GM12892 (cell line): ENCODE data around the gene LPIN3.

ENCODE experiments used
- DNase-seq: peaks from one replicate; pipeline ENCODE4 v3.0.0; 2011; ENCODE audit not compliant: insufficient read length
- FAIRE-seq: peaks from 2 replicates; lab custom pipeline; 2011; peaks lifted over from hg19 to GRCh38; lab: Jason Lieb, UNC
- POLR2A ChIP-seq: IDR thresholded peaks from 2 replicates; pipeline ENCODE4 v1.6.1; 2011; ENCODE audit warnings: low read depth, low read length, control low read depth
- POLR2AphosphoS5 ChIP-seq: IDR thresholded peaks from 2 replicates; pipeline ENCODE4 v1.6.1; 2011; ENCODE audit warnings: low read depth, low read length, control low read depth
- TAF1 ChIP-seq: IDR thresholded peaks from 2 replicates; pipeline ENCODE4 v1.6.1; 2011; ENCODE audit warnings: low read depth, mild to moderate bottlenecking, control low read depth, low read length, borderline replicate concordance

LPIN3 gene

GRCh38 chr20:41377275-41377674 lies 36.7 kb downstream of the LPIN3 start:
- DNase-seq = no peak
- FAIRE-seq = no peak

GRCh38 chr20:41379551-41379950 lies 38.9 kb downstream of the LPIN3 start:
- FAIRE-seq = no peak
- DNase-seq = no peak
- TF ChIP-seq TAF1 (no peak), POLR2A (no peak)

More at GRCh38 chr20:41377275-41377674, 36.7 kb downstream of the LPIN3 start:
- TF ChIP-seq TAF1 (no peak), POLR2AphosphoS5 (no peak), POLR2A (no peak)

GRCh38 chr20:41380551-41381193 lies 40.1 kb downstream of the LPIN3 start:
- DNase-seq = no peak
- FAIRE-seq = no peak

GRCh38 chr20:41382791-41383305 lies 42.2 kb downstream of the LPIN3 start:
- TF ChIP-seq TAF1 = no peak
- TF ChIP-seq POLR2AphosphoS5 = no peak
- no peak for TF ChIP-seq POLR2A
- FAIRE-seq = no peak
- no peak for DNase-seq

More at GRCh38 chr20:41380551-41381193, 40.1 kb downstream of the LPIN3 start:
- TF ChIP-seq TAF1 (no peak), POLR2AphosphoS5 (no peak)

- no peak for FAIRE-seq
These were observed 46.1 kb downstream of the LPIN3 start for GRCh38 chr20:41386502-41387427.

GRCh38 chr20:41387444-41387851 lies 46.8 kb downstream of the LPIN3 start:
- TF ChIP-seq TAF1 (no peak), POLR2AphosphoS5 (no peak), POLR2A (no peak)
- DNase-seq = no peak
- FAIRE-seq = no peak

More at GRCh38 chr20:41386502-41387427, 46.1 kb downstream of the LPIN3 start:
- no peak for DNase-seq
- TF ChIP-seq POLR2AphosphoS5 = no peak

- no peak for TF ChIP-seq TAF1
- no peak for TF ChIP-seq POLR2AphosphoS5
- no peak for TF ChIP-seq POLR2A
- DNase-seq (no peak), FAIRE-seq (no peak)
These were observed 50.3 kb downstream of the LPIN3 start for GRCh38 chr20:41390889-41391288.

- no peak for TF ChIP-seq POLR2A
- no peak for TF ChIP-seq TAF1
- TF ChIP-seq POLR2AphosphoS5 = no peak
- FAIRE-seq (no peak), DNase-seq (no peak)
These were observed 51.0 kb downstream of the LPIN3 start for GRCh38 chr20:41391587-41392001.

GRCh38 chr20:41392295-41392694 lies 51.7 kb downstream of the LPIN3 start:
- DNase-seq (no peak), FAIRE-seq (no peak)
- TF ChIP-seq POLR2AphosphoS5 (no peak), TAF1 (no peak), POLR2A (no peak)

- TF ChIP-seq TAF1 (no peak), POLR2A (no peak), POLR2AphosphoS5 (no peak)
- DNase-seq = no peak
- no peak for FAIRE-seq
These were observed 52.5 kb downstream of the LPIN3 start for GRCh38 chr20:41392871-41393704.

- no peak for DNase-seq
- TF ChIP-seq POLR2AphosphoS5 (no peak), TAF1 (no peak), POLR2A (no peak)
- no peak for FAIRE-seq
These were observed 53.1 kb downstream of the LPIN3 start for GRCh38 chr20:41393705-41394066.

GRCh38 chr20:41394081-41394480 lies 53.5 kb downstream of the LPIN3 start:
- no peak for DNase-seq
- no peak for TF ChIP-seq POLR2AphosphoS5
- no peak for TF ChIP-seq TAF1
- TF ChIP-seq POLR2A = no peak
- FAIRE-seq = no peak
